H9 (cell line): ENCODE results near the gene IKZF1. TPM values are rescaled to one million over a fixed set of nuclear protein-coding genes. Genes with fewer than 3 reads are reported as not detected.

Experiments
- DNase-seq: peaks from one replicate; pipeline ENCODE4 v3.0.0-alpha.2; 2017
- H2AFZ ChIP-seq: one replicate; pipeline ENCODE4 v1.6.1; 2013; ENCODE audit warnings: mild to moderate bottlenecking, low read length, control low read depth, moderate library complexity
- H2AK5ac ChIP-seq: 2 replicates; pipeline ENCODE4 v1.6.1; 2013; ENCODE audit warnings: low read length, control low read depth, mixed read lengths; ENCODE audit not compliant: insufficient read length
- H2BK120ac ChIP-seq: one replicate; pipeline ENCODE4 v1.6.1; 2013; ENCODE audit warnings: low read depth, mild to moderate bottlenecking, low read length, control low read depth, inconsistent platforms; ENCODE audit not compliant: poor library complexity, severe bottlenecking
- H2BK12ac ChIP-seq: 2 replicates; pipeline ENCODE4 v1.6.1; 2013; ENCODE audit warnings: low read length, control low read depth, mixed read lengths, low read depth; ENCODE audit not compliant: insufficient read length
- H2BK15ac ChIP-seq: 2 replicates; pipeline ENCODE4 v1.6.1; 2013; ENCODE audit warnings: low read depth, low read length, control low read depth
- H2BK20ac ChIP-seq: one replicate; pipeline ENCODE4 v1.6.1; 2013; ENCODE audit warnings: low read depth, mild to moderate bottlenecking, low read length, control low read depth, inconsistent platforms; ENCODE audit not compliant: poor library complexity, severe bottlenecking
- H2BK5ac ChIP-seq: 2 replicates; pipeline ENCODE4 v1.6.1; 2013; ENCODE audit warnings: low read length, control low read depth, mixed read lengths; ENCODE audit not compliant: insufficient read length
- H3K14ac ChIP-seq: 2 replicates; pipeline ENCODE4 v1.6.1; 2013; ENCODE audit warnings: low read length, control low read depth; ENCODE audit not compliant: insufficient read depth
- H3K18ac ChIP-seq: 2 replicates; pipeline ENCODE4 v1.6.1; 2013; ENCODE audit warnings: low read depth, mild to moderate bottlenecking, mixed read lengths, low read length, control low read depth; ENCODE audit not compliant: insufficient read length
- H3K23ac ChIP-seq: 2 replicates; pipeline ENCODE4 v1.6.1; 2013; ENCODE audit warnings: low read length, control low read depth, mixed read lengths, low read depth; ENCODE audit not compliant: insufficient read length
- H3K23me2 ChIP-seq: 2 replicates; pipeline ENCODE4 v1.6.1; 2013; ENCODE audit warnings: low read depth, mild to moderate bottlenecking, mixed read lengths, low read length, control low read depth; ENCODE audit not compliant: insufficient read length, poor library complexity, severe bottlenecking
- H3K27ac ChIP-seq: 2 replicates; pipeline ENCODE4 v1.5.1; 2013; ENCODE audit warnings: low read length, control low read depth, mixed read lengths, low read depth; ENCODE audit not compliant: insufficient read length
- H3K27me3 ChIP-seq: 2 replicates; pipeline ENCODE4 v1.6.1; 2013; ENCODE audit warnings: low read length, control low read depth, inconsistent platforms; ENCODE audit not compliant: insufficient read depth
- H3K4ac ChIP-seq: 2 replicates; pipeline ENCODE4 v1.6.1; 2013; ENCODE audit warnings: low read depth, mild to moderate bottlenecking, control low read depth, inconsistent platforms, low read length, moderate library complexity
- H3K4me1 ChIP-seq: 2 replicates; pipeline ENCODE4 v1.6.1; 2013; ENCODE audit warnings: low read length, control low read depth, inconsistent platforms; ENCODE audit not compliant: insufficient read depth
- H3K4me2 ChIP-seq: 2 replicates; pipeline ENCODE4 v1.6.1; 2013; ENCODE audit warnings: low read length, control low read depth, mixed read lengths; ENCODE audit not compliant: insufficient read length, insufficient read depth
- H3K56ac ChIP-seq: 2 replicates; pipeline ENCODE4 v1.6.1; 2013; ENCODE audit warnings: low read depth, mild to moderate bottlenecking, mixed read lengths, low read length, control low read depth; ENCODE audit not compliant: insufficient read length
- H3K79me1 ChIP-seq: 2 replicates; pipeline ENCODE4 v1.6.1; 2013; ENCODE audit warnings: low read depth, mild to moderate bottlenecking, moderate library complexity, low read length, control low read depth, inconsistent platforms; ENCODE audit not compliant: insufficient read depth, poor library complexity, severe bottlenecking
- H3K79me2 ChIP-seq: 2 replicates; pipeline ENCODE4 v1.6.1; 2013; ENCODE audit warnings: low read length, control low read depth, inconsistent platforms; ENCODE audit not compliant: insufficient read depth
- H3K9ac ChIP-seq: 2 replicates; pipeline ENCODE4 v1.6.1; 2013; ENCODE audit warnings: low read length, control low read depth, mixed read lengths; ENCODE audit not compliant: insufficient read length; ENCODE audit errors: extremely low read depth
- H3K9me3 ChIP-seq: one replicate; pipeline ENCODE4 v1.6.1; 2013; ENCODE audit warnings: low read depth, low read length, inconsistent platforms; ENCODE audit not compliant: control insufficient read depth
- H3T11ph ChIP-seq: one replicate; pipeline ENCODE4 v1.6.1; 2013; ENCODE audit warnings: mild to moderate bottlenecking, low read length, control low read depth, inconsistent platforms
- H4K20me1 ChIP-seq: one replicate; pipeline ENCODE4 v1.6.1; 2013; ENCODE audit not compliant: control insufficient read depth, insufficient read length, insufficient read depth
- H4K5ac ChIP-seq: 2 replicates; pipeline ENCODE4 v1.6.1; 2013; ENCODE audit warnings: low read depth, mild to moderate bottlenecking, mixed read lengths, low read length, control low read depth; ENCODE audit not compliant: insufficient read length
- H4K8ac ChIP-seq: replicated peaks from 2 replicates; pipeline ENCODE4 v1.6.1; 2013; ENCODE audit warnings: low read length, control low read depth, mixed read lengths, low read depth; ENCODE audit not compliant: insufficient read length
- H4K91ac ChIP-seq: 2 replicates; pipeline ENCODE4 v1.6.1; 2013; ENCODE audit warnings: low read depth, mild to moderate bottlenecking, moderate library complexity, mixed read lengths, low read length, control low read depth; ENCODE audit not compliant: insufficient read length
- H3K27ac Mint-ChIP-seq, 3 experiments: 2 replicates in 2 of 3; 3 replicates in 1 of 3; pipeline ENCODE4 v1.8.0; 2020 to 2021; ENCODE audit warnings: mixed read lengths in 3 of 3, mild to moderate bottlenecking in 1 of 3, moderate library complexity in 1 of 3
- H3K27me3 Mint-ChIP-seq: 2 replicates; pipeline ENCODE4 v1.8.0; 2021; ENCODE audit warnings: low read depth, mild to moderate bottlenecking, moderate library complexity, mixed read lengths
- H3K36me3 Mint-ChIP-seq, 3 experiments: 2 replicates in 2 of 3; 3 replicates in 1 of 3; pipeline ENCODE4 v1.8.0; 2020 to 2021; ENCODE audit warnings: low read depth in 3 of 3, mixed read lengths in 3 of 3; ENCODE audit not compliant: insufficient read depth in 1 of 3
- H3K4me1 Mint-ChIP-seq, 2 experiments: 2 replicates each; pipeline ENCODE4 v1.8.0; 2020; ENCODE audit warnings: mixed read lengths in 2 of 2
- H3K4me3 Mint-ChIP-seq, 2 experiments: 2 replicates in 1 of 2; 3 replicates in 1 of 2; pipeline ENCODE4 v1.8.0; 2020 to 2021; ENCODE audit warnings: mild to moderate bottlenecking in 2 of 2, mixed read lengths in 2 of 2, moderate library complexity in 1 of 2
- H3K9me3 Mint-ChIP-seq, 2 experiments: 2 replicates in 1 of 2; 3 replicates in 1 of 2; pipeline ENCODE4 v1.8.0; 2020; ENCODE audit warnings: mild to moderate bottlenecking in 2 of 2, mixed read lengths in 2 of 2, moderate library complexity in 1 of 2
- WGBS: extraction: QIAGEN DNeasy Blood & Tissue Kit; methylation state at CpG from one replicate; pipeline ENCODE4 v1.1.7; 2013; ENCODE audit warnings: missing lambda C conversion rate, low lambda C conversion rate, mixed read lengths; ENCODE audit not compliant: insufficient read length; ENCODE audit errors: extremely low coverage; 5-methylcytosine and 5-hydroxymethylcytosine counted together
- total RNA-seq: library from RNA; stranded (reverse); gene quantifications from 2 replicates; pipeline ENCODE4 v1.2.1, GENCODE V29; 2021
- TF ChIP-seq, protein P1 (sequence below): fragments of 200-600 bp; sonication (generic); conservative IDR thresholded peaks from 3 replicates; pipeline ENCODE4 v1.8.0; 2021; ENCODE audit warnings: antibody characterized with exemption, mild to moderate bottlenecking

IKZF1 gene
- total RNA-seq, 1 experiment from 2014 or later = 0.98 TPM

DNA sequence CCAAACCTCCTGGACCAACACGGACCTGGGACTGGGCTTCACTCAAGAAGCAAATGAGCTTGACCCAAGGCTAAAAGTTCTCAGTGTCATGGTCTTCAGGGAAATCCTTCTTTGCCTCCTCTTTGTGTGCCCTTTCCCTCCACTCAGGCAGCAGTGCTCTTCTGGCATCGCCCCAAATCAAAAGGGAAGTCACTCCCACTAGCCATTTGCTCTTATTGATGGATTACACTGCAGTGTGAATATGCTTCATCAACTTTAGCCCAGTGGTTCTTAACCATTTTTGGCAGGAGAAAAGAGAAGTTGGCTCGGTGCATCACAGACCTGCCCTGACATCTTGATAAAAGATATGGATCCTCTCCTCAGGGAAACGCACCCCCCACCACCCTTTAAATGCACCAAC is 19.2 kb upstream of the IKZF1 start:
- H3T11ph ChIP-seq = no peak overlapping the region
- H3K4me3 Mint-ChIP-seq = no peak overlapping the region
- H2AFZ ChIP-seq = no peak overlapping the region
- no peak overlapping the region for H3K27ac Mint-ChIP-seq
- no peak overlapping the region for H2BK12ac ChIP-seq
- no peak overlapping the region for H3K9ac ChIP-seq
- H3K4me2 ChIP-seq = no peak overlapping the region
- no peaks in the 10 kb centered on the region for H3K27me3 ChIP-seq
- no peak overlapping the region for H4K91ac ChIP-seq
- H3K23ac ChIP-seq = no peak overlapping the region
- H4K5ac ChIP-seq = no peak overlapping the region
- H4K20me1 ChIP-seq = no peaks in the 10 kb centered on the region
- H3K9me3 Mint-ChIP-seq = no peaks in the 10 kb centered on the region
- no peak overlapping the region for H3K56ac ChIP-seq
- H3K14ac ChIP-seq = no peak overlapping the region
- no peaks in the 10 kb centered on the region for H3K9me3 ChIP-seq
- H2BK120ac ChIP-seq = no peak overlapping the region
- H2BK15ac ChIP-seq = no peak overlapping the region
- H3K4ac ChIP-seq = no peak overlapping the region
- H3K23me2 ChIP-seq = no peaks in the 10 kb centered on the region
- TF ChIP-seq, protein P1, sequence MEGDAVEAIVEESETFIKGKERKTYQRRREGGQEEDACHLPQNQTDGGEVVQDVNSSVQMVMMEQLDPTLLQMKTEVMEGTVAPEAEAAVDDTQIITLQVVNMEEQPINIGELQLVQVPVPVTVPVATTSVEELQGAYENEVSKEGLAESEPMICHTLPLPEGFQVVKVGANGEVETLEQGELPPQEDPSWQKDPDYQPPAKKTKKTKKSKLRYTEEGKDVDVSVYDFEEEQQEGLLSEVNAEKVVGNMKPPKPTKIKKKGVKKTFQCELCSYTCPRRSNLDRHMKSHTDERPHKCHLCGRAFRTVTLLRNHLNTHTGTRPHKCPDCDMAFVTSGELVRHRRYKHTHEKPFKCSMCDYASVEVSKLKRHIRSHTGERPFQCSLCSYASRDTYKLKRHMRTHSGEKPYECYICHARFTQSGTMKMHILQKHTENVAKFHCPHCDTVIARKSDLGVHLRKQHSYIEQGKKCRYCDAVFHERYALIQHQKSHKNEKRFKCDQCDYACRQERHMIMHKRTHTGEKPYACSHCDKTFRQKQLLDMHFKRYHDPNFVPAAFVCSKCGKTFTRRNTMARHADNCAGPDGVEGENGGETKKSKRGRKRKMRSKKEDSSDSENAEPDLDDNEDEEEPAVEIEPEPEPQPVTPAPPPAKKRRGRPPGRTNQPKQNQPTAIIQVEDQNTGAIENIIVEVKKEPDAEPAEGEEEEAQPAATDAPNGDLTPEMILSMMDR = no peak
- no peak overlapping the region for H2BK20ac ChIP-seq
- no peaks in the 10 kb centered on the region; the same call in 1 of the 2 replicates for H3K27me3 Mint-ChIP-seq
- no peak overlapping the region for H2AK5ac ChIP-seq
- H3K4me1 ChIP-seq = no peaks in the 10 kb centered on the region
- no peaks in the 10 kb centered on the region for H3K4me1 Mint-ChIP-seq
- no peaks in the 10 kb centered on the region for H3K36me3 Mint-ChIP-seq
- no peak overlapping the region for H3K27ac ChIP-seq
- no peak overlapping the region for H4K8ac ChIP-seq
- WGBS = no CpG with 5 or more reads among the region's 4 CpGs
- DNase-seq = no peak
- H3K79me1 ChIP-seq = no peaks in the 10 kb centered on the region
- no peaks in the 10 kb centered on the region for H3K79me2 ChIP-seq
- H2BK5ac ChIP-seq = no peak overlapping the region
- no peak overlapping the region for H3K18ac ChIP-seq
